ENCODE data around the gene GCG.

Gene GCG

DNA sequence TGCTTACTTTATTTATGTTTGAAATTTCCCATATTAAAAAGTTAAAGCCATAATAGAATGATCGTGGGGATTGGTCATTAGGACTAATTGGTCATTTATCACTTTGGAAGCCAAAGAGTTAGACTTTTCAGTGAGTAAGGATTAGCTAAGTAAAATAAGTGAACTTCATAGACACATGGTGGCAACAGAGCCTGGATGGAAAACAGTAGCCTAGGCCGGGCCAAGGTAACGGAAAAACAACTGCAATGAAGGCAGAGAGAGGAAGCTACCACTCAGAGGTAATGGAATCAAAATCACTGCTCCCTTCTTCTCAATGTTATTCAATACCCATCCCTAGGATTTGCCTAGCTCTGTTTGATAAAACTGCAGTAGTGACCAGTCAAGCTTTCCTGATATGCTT is 4.1 kb upstream of the GCG start:
- Histone ChIP-seq H3K9me3 (ENCODE audit: control insufficient read depth, insufficient read depth, low read depth, low read length) (no peaks in the 10 kb centered on the region), H3K4me1 (ENCODE audit: control insufficient read depth, insufficient read depth, low read length) (no peaks in the 10 kb centered on the region), H3K4me3 (ENCODE audit: low read depth, low read length) (no peak overlapping the region), H3K36me3 (ENCODE audit: control insufficient read depth in 2 of 2, insufficient read depth in 1 of 2, low read length in 2 of 2) (no peaks in the 10 kb centered on the region), H3K27ac (ENCODE audit: extremely low read depth, low read depth, low read length) (no peak overlapping the region)
- CTCF ChIA-PET: interaction anchor here (0.6 to 7.3 kb wide), 7 partner anchors 11 to 559 kb away, joined by 3 to 112 read pairs (median 4); no protein-coding TSS in a partner anchor
- POLR2A ChIA-PET: no interaction called here
- no peak for TF ChIP-seq ZNF354C (tag by site-specific recombination; IDR thresholded peaks at IDR 0.05; ENCODE audit: borderline replicate concordance, low read depth)
- TF ChIP-seq, protein P1, sequence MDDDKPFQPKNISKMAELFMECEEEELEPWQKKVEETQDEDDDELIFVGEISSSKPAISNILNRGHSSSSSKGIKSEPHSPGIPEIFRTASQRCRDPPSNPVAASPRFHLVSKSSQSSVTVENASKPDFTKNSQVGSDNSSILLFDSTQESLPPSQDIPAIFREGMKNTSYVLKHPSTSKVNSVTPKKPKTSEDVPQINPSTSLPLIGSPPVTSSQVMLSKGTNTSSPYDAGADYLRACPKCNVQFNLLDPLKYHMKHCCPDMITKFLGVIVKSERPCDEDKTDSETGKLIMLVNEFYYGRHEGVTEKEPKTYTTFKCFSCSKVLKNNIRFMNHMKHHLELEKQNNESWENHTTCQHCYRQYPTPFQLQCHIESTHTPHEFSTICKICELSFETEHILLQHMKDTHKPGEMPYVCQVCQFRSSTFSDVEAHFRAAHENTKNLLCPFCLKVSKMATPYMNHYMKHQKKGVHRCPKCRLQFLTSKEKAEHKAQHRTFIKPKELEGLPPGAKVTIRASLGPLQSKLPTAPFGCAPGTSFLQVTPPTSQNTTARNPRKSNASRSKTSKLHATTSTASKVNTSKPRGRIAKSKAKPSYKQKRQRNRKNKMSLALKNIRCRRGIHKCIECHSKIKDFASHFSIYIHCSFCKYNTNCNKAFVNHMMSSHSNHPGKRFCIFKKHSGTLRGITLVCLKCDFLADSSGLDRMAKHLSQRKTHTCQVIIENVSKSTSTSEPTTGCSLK (tag by site-specific recombination; IDR thresholded peaks at IDR 0.05): no peak
- no peak for TF ChIP-seq ZNF549 (tag by site-specific recombination; IDR thresholded peaks at IDR 0.05)
- TF ChIP-seq ZSCAN16 (tag by site-specific recombination; IDR thresholded peaks at IDR 0.05): no peak
- TF ChIP-seq, protein P2, sequence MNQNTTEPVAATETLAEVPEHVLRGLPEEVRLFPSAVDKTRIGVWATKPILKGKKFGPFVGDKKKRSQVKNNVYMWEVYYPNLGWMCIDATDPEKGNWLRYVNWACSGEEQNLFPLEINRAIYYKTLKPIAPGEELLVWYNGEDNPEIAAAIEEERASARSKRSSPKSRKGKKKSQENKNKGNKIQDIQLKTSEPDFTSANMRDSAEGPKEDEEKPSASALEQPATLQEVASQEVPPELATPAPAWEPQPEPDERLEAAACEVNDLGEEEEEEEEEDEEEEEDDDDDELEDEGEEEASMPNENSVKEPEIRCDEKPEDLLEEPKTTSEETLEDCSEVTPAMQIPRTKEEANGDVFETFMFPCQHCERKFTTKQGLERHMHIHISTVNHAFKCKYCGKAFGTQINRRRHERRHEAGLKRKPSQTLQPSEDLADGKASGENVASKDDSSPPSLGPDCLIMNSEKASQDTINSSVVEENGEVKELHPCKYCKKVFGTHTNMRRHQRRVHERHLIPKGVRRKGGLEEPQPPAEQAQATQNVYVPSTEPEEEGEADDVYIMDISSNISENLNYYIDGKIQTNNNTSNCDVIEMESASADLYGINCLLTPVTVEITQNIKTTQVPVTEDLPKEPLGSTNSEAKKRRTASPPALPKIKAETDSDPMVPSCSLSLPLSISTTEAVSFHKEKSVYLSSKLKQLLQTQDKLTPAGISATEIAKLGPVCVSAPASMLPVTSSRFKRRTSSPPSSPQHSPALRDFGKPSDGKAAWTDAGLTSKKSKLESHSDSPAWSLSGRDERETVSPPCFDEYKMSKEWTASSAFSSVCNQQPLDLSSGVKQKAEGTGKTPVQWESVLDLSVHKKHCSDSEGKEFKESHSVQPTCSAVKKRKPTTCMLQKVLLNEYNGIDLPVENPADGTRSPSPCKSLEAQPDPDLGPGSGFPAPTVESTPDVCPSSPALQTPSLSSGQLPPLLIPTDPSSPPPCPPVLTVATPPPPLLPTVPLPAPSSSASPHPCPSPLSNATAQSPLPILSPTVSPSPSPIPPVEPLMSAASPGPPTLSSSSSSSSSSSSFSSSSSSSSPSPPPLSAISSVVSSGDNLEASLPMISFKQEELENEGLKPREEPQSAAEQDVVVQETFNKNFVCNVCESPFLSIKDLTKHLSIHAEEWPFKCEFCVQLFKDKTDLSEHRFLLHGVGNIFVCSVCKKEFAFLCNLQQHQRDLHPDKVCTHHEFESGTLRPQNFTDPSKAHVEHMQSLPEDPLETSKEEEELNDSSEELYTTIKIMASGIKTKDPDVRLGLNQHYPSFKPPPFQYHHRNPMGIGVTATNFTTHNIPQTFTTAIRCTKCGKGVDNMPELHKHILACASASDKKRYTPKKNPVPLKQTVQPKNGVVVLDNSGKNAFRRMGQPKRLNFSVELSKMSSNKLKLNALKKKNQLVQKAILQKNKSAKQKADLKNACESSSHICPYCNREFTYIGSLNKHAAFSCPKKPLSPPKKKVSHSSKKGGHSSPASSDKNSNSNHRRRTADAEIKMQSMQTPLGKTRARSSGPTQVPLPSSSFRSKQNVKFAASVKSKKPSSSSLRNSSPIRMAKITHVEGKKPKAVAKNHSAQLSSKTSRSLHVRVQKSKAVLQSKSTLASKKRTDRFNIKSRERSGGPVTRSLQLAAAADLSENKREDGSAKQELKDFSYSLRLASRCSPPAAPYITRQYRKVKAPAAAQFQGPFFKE (tag by site-specific recombination; IDR thresholded peaks at IDR 0.05; ENCODE audit: borderline replicate concordance): no peak
- TF ChIP-seq ZNF664 (tag by site-specific recombination; IDR thresholded peaks at IDR 0.05): no peak
- no peak for TF ChIP-seq ZNF174 (tag by site-specific recombination; IDR thresholded peaks at IDR 0.05)
- no peak for TF ChIP-seq ZNF292 (tag by site-specific recombination; IDR thresholded peaks at IDR 0.05; ENCODE audit: borderline replicate concordance, low read depth)
- TF ChIP-seq ZNF24 (tag by site-specific recombination; IDR thresholded peaks at IDR 0.05): no peak
- TF ChIP-seq ZNF654 (tag by site-specific recombination; IDR thresholded peaks at IDR 0.05; ENCODE audit: low read depth): no peak

DNA sequence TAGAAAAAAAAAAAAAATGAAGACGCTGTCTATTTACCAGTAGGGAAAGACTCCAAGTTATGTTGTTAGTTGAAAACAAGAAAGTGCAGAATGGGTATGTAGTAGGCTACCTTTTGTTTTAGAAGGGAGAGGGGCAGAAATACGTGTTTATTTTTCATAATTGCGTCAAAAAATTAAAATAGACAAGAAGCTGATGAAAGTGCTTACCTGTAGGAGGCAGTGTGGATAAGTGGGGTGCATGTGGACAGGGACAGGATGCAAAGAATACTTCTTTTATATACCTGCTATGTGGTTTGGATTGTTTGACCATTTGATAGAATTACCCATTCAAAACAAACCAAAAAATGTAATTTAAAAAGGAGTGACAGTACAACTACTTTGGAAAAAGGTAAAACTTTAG is 3.0 kb upstream of the GCG start:
- no peak for TF ChIP-seq ZNF416 (tag by site-specific recombination; IDR thresholded peaks at IDR 0.05)
- no peak for TF ChIP-seq HOXA7 (CRISPR knock-in tag; IDR thresholded peaks at IDR 0.05; ENCODE audit: borderline replicate concordance)
- no peak for TF ChIP-seq ZNF292 (tag by site-specific recombination; IDR thresholded peaks at IDR 0.05; ENCODE audit: borderline replicate concordance, low read depth)
- no peak for TF ChIP-seq BCL11B (tag by site-specific recombination; IDR thresholded peaks at IDR 0.05; ENCODE audit: low read depth)
- ChIA-PET POLR2A (no interaction called here), CTCF (interaction anchor here (0.6 to 7.3 kb wide), 8 partner anchors 10 to 619 kb away, joined by 3 to 112 read pairs (median 4); no protein-coding TSS in a partner anchor)
- Histone ChIP-seq H3K4me3 (ENCODE audit: low read depth, low read length) (no peak overlapping the region), H3K27ac (ENCODE audit: extremely low read depth, low read depth, low read length) (no peak overlapping the region), H3K36me3 (ENCODE audit: control insufficient read depth in 2 of 2, insufficient read depth in 1 of 2, low read length in 2 of 2) (no peaks in the 10 kb centered on the region), H3K4me1 (ENCODE audit: control insufficient read depth, insufficient read depth, low read length) (no peaks in the 10 kb centered on the region), H3K9me3 (ENCODE audit: control insufficient read depth, insufficient read depth, low read depth, low read length) (no peaks in the 10 kb centered on the region)
